Fibroblast of the aortic adventitia (primary cell): ENCODE results near the gene WDR90. TPM values are rescaled to one million over a fixed set of nuclear protein-coding genes. Genes with fewer than 3 reads are reported as not detected.
A peak's percentile ranks its signal among the peaks of the same experiment; 100 is the strongest.

ENCODE experiments used
- DNase-seq: peaks from one replicate; pipeline ENCODE4 v3.0.0-alpha.2; 2010; ENCODE audit warnings: low read depth
- H3K4me3 ChIP-seq: 2 replicates; pipeline ENCODE4 v1.5.1; 2011; ENCODE audit warnings: low read depth, mild to moderate bottlenecking, control low read depth, low read length, moderate library complexity
- total RNA-seq: library from RNA; depleted of rRNA; stranded (reverse); fragments of >200 nt; gene quantifications from 2 replicates; pipeline ENCODE4 v1.2.3, GENCODE V29; 2012; ENCODE audit warnings: low replicate concordance
- TF ChIP-seq, protein P1 (sequence below): IDR thresholded peaks from 2 replicates; pipeline ENCODE4 v1.5.1; 2011; ENCODE audit warnings: mild to moderate bottlenecking, low read length, control low read depth, inconsistent platforms; ENCODE audit not compliant: insufficient read depth

WDR90 gene
- total RNA-seq, 1 donor = 25.0 TPM

DNA sequence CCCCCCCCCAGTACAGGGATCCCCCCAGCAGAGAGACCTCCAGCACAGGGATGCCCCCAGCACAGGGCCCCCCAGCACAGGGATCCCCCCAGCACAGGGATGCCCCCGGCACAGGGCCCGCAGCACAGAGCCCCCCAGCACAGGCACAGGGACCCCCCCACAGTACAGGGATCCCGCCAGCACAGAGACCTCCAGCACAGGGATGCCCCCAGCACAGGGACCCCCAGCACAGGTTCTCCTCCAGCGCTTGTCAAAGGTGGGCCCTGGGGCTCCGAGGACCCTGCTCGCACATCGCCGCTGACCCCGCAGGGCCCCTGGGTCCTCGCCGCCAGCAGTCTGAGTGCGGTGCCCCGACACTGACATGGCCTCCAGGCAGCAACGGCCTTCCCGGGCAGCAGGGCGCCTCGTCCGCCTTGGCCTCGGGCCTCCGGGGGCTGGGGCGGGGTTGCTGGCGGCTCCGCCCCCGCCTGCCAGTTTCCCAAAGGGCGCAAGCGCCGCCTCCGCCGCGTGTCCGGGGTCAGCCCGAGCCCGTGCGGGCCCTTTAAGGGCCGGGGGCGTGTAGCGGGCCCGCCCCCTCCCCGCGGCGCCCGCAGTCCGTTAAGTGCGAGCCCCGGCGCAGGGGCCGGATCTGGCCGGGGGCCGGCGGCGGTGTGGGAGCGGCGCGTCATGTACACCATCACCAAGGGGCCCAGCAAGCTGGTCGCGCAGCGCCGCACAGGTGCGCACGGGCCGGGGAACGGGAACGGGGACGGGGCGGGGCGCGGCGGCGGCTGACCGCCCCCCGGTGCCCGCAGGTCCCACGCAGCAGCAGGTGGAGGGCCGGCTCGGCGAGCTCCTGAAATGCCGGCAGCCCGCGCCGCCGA is 7.6 kb upstream of the WDR90 start, which contains the start of gene MCRIP2:
MCRIP2 (plus strand) TSS at position 503 of the 863 bp plus-strand sequence; CDS start at position 667, 164 bp downstream.
- TF ChIP-seq, protein P1, sequence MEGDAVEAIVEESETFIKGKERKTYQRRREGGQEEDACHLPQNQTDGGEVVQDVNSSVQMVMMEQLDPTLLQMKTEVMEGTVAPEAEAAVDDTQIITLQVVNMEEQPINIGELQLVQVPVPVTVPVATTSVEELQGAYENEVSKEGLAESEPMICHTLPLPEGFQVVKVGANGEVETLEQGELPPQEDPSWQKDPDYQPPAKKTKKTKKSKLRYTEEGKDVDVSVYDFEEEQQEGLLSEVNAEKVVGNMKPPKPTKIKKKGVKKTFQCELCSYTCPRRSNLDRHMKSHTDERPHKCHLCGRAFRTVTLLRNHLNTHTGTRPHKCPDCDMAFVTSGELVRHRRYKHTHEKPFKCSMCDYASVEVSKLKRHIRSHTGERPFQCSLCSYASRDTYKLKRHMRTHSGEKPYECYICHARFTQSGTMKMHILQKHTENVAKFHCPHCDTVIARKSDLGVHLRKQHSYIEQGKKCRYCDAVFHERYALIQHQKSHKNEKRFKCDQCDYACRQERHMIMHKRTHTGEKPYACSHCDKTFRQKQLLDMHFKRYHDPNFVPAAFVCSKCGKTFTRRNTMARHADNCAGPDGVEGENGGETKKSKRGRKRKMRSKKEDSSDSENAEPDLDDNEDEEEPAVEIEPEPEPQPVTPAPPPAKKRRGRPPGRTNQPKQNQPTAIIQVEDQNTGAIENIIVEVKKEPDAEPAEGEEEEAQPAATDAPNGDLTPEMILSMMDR = no peak

DNA sequence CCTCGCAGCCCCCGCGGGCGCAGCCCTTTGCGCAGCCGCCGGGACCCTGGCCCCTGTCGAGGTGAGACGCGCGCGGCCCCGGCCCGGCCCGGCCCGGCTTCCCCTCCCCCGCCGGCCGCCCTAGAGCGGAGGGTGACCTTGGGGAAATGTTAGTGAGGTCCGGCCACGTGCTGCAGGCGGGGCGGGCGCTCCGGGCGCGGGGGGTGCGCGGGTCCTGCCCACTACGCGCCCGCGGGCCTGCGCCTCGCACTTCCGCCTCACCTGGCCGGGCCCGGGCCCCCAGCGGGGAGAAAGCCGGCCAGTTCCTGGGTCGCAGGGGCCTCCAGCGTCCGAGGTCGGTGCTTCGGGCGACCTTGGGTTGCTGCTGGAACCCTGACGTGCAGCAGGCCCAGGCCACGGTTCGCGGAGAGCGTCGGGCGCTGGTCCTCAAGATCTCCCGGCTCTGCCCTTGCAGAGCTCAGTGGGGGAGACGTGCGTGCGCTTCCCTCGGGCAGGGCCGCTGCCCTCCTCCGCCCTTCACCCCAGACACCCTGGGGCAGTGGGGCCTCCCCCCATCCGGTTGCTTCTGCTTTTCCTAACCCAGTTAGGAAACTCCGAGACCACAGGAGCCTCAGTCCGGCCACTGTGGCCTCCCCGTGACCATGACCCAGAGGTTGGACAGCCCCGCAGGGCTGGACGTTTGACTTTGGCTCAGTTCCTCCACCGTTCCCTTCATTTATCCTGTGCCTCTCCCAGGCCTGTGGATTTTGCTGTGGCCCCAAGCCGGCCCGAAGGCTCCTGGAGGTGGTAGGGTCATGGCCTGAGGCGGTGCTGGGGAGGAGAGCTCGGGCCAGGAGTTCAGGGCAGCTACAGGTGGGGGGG is 6.7 kb upstream of the WDR90 start:
- DNase-seq = no peak
- TF ChIP-seq, protein P1 = no peak
- H3K4me3 ChIP-seq = peak overlapping the region; percentile 85

More for the DNA sequence above, 7.6 kb upstream of the WDR90 start, which contains the start of gene MCRIP2:
- H3K4me3 ChIP-seq = peak within 1 kb of the TSS; percentile 85
- DNase-seq = peak; percentile 66

DNA sequence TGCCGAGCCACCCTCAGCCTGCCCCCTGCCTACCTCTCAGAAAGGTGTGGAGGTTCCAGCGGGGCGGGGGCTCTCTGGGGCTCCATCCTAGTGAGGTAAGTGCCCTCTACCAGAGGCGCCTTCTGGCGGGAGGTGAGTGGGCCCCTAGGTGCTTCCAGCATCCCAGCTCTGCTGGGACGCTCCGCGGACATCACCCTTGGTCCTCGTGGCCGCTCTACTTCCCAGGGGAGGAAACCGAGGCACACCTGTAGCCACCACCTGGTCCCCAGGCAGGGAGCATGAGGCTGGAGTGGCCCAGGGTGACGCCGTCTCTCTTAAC is 6.2 kb upstream of the WDR90 start:
- DNase-seq = no peak
- H3K4me3 ChIP-seq = peak overlapping the region; percentile 85
- TF ChIP-seq, protein P1 = no peak

DNA sequence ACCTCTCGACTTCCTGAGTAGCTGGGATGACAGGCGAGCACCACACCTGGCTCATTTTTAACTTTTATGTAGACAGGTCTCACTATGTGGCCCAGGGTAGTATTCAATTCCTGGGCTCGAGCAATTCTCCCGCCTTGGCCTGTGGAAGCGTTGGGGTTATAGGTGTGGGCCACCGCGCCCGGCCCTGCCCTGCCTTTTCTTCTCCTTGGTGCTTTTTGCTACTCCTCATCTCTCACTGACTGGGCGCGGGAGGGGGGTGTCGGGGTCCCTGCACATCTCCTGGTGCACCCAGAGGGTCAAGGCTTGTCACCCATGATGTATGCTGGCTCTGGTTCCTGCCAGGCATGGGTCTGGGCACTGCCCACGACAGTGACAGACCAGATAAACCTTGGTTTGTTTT is 4.6 kb upstream of the WDR90 start:
- H3K4me3 ChIP-seq = no peak overlapping the region
- DNase-seq = no peak
- TF ChIP-seq, protein P1 = no peak

DNA sequence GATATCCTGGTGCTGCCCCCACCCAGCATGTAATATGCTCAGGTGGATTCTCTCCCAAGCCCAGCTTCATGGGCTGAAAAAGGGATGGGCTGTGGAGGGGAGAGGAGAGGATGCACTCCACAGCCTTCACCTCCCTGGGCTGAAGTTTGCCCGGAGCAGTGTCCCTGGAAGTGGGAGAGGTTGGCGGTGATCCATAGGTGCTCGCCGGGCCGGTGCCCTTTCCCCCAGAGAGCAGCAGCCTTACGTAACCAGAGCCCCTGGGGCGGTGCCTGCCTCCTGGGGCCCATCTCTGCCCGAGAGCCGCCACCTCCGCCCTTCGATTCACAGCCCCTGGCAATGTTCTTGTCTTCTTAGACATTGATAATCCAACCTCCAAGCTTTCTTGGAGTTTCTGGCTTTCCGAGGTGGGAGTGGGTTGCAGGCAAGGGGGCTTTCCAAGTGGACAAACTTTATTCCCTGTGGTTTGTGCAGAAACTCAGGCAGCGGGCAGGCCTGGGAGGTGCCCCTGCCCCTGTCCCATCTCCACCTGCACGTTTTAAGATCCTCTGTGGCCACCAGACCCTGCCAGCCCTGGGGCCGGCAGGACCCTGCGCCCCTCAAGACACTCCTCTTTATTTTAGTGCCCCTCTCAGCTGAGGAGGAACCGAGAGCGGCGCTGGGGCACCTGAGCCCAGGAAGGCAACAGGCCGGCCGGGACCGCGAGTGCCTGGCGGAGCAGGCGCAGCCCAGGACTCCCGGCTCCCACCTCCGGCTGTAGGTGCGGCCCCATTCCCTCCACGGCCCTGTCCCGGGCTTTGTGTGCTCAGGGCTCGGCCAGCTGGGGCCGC is 3.1 kb upstream of the WDR90 start:
- DNase-seq = no peak
- no peak overlapping the region for H3K4me3 ChIP-seq
- TF ChIP-seq, protein P1 = no peak

DNA sequence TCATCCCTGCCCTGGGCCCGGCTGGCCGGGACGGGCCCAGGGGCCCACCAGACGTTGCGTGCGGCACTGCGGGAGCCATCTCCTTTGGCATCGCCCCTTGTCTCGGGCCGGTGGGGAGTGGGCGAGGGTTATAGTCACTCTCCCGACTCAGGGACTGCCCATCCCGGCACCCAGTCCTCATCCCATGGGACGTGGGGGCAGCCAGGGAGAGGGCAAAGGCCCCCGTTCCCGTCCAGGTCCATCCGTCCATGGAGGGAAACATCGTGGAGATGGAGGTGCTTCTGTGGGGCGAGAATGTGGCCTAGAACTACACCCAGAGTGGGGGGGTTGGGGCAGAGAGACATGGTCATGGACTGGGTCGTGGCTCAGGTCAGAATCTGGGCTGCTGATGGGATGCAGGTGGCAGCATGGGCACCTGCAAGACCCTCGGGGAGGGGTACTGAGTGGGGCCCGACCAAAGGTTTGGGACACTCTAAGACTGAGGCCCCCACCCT is 2.4 kb upstream of the WDR90 start:
- no peak for DNase-seq
- TF ChIP-seq, protein P1 = no peak
- H3K4me3 ChIP-seq = no peak overlapping the region
